Psoas muscle (tissue), 8 donors: Measurements from ENCODE around the gene RFX2. TPM values are rescaled to one million over a fixed set of nuclear protein-coding genes. Genes with fewer than 3 reads are reported as not detected.

Experiments
- ATAC-seq, 4 donors: fragments of 200-7000 bp; cut with Tn5 transposase; one replicate each; pipeline ENCODE4 v1.9.1; 2020; ENCODE audit warnings: moderate library complexity in 3 of 4, mild to moderate bottlenecking in 2 of 4
- DNase-seq, 2 donors: peaks; one replicate each; pipeline ENCODE4 v3.0.0-alpha.2; 2020
- H3K27ac ChIP-seq: fragments of 200-600 bp; one replicate; pipeline ENCODE4 v1.8.0; 2022
- H3K27me3 ChIP-seq, 3 donors: fragments of 200-600 bp in 1 of 3; one replicate each; pipeline versions ENCODE4 v1.6.1 to v1.8.0; 2013 to 2022; ENCODE audit warnings: low read length in 2 of 3, mild to moderate bottlenecking in 2 of 3, moderate library complexity in 1 of 3; ENCODE audit not compliant: insufficient read depth in 3 of 3
- H3K36me3 ChIP-seq, 2 donors: fragments of 200-600 bp in 1 of 2; one replicate each; pipeline versions ENCODE4 v1.6.1 to v1.8.0; 2013 to 2022; ENCODE audit warnings: low read depth in 1 of 2, mild to moderate bottlenecking in 1 of 2, moderate library complexity in 1 of 2; ENCODE audit not compliant: insufficient read depth in 1 of 2
- H3K4me1 ChIP-seq: fragments of 200-600 bp; one replicate; pipeline ENCODE4 v1.8.0; 2022
- H3K4me3 ChIP-seq: fragments of 200-600 bp; one replicate; pipeline ENCODE4 v1.8.0; 2022; ENCODE audit warnings: mild to moderate bottlenecking
- H3K9me3 ChIP-seq: fragments of 200-600 bp; one replicate; pipeline ENCODE4 v1.8.0; 2022
- CTCF ChIP-seq: fragments of 200-600 bp; IDR thresholded peaks from one replicate; pipeline ENCODE4 v1.8.0; 2022; ENCODE audit warnings: antibody characterized with exemption
- WGBS, 3 donors: extraction: QIAGEN DNeasy Blood & Tissue Kit; methylation state at CpG; one replicate each; pipeline versions ENCODE4 v1.1.6 to v1.1.7; 2013; 5-methylcytosine and 5-hydroxymethylcytosine counted together
- intact Hi-C, 2 donors: fragments of 100-400 bp; cut with DNase I; formaldehyde crosslinking; loops; one replicate each; pipeline versions ENCODE4 v1.11.0 to v1.14.2; 2022
- polyA plus RNA-seq, 3 donors: library from polyadenylated mRNA; stranded (reverse); fragments of 200-250 nt; gene quantifications; one replicate each; pipeline ENCODE4 v1.2.3, GENCODE V29; 2013
- total RNA-seq, 4 donors: library from RNA; stranded (reverse); fragmentation: NEBNext Ultra II Directional in 2 of 4; extraction: Animal tissue kit (Norgen Biotek cat#: 25700) in 2 of 4; gene quantifications; one replicate each; pipeline versions ENCODE4 v1.2.1 to v1.2.4, GENCODE V29; 2021 to 2023
- donor health status: healthy with polysubstance abuse.
- donor health status: DM: no; HTN: no; CAD: no; lungs with moderate emphysema.
- donor health status: Bipolar disorder and iron deficiency.
- donor health status: healthy.
- donor health status: DM: yes; HTN: yes; CAD: no.
- donor health status: DM: no; HTN: no; CAD: no.
- donor health status: DM: no; HTN: no; CAD: no.
- donor health status: DM: yes; HTN: yes; CAD: no.

The RFX2 gene
- total and polyA plus RNA-seq, 7 donors = 0.58 to 2.1 (median 1.0) TPM

GRCh38 chr19:5955636-5955935, 154.7 kb downstream of the RFX2 start:
- no peak overlapping the region for H3K4me3 ChIP-seq
- intact Hi-C loops = no loop called here
- H3K9me3 ChIP-seq = no peaks in the 10 kb centered on the region
- DNase-seq = no peak
- no peaks in the 10 kb centered on the region for H3K27me3 ChIP-seq
- peaks cover 63% of the 10 kb centered on the region for H3K4me1 ChIP-seq
- H3K27ac ChIP-seq = peak overlapping the region; percentile 64
- no peak for TF ChIP-seq CTCF
- H3K36me3 ChIP-seq = peaks cover 0 to 4% of the 10 kb centered on the region in 2 donors
- no peak for ATAC-seq
- WGBS, 3 donors = 58 to 85% (median 61%) methylated on average over 3 of the region's 3 CpGs

- Histone ChIP-seq H3K36me3 (peaks cover 0 to 4% of the 10 kb centered on the region in 2 donors), H3K27me3 (no peaks in the 10 kb centered on the region), H3K4me1 (peaks cover 61% of the 10 kb centered on the region), H3K4me3 (peak overlapping the region; percentile 8), H3K27ac (peak overlapping the region; percentile 64), H3K9me3 (no peaks in the 10 kb centered on the region)
- TF ChIP-seq CTCF = no peak
- ATAC-seq (peak; percentile 49 to 68 (median 64)), DNase-seq (no peak)
- intact Hi-C loops = no loop called here
- 45 to 56% (median 54%) methylated on average over 6 of the region's 6 CpGs for WGBS, 3 donors
Observed at GRCh38 chr19:5954293-5954692, 156.0 kb downstream of the RFX2 start.

GRCh38 chr19:5953680-5954213, 156.6 kb downstream of the RFX2 start:
- ATAC-seq = peak in 3 of 4 donors; percentile 14 to 46 (median 25)
- H3K27ac ChIP-seq = peak overlapping the region; percentile 64
- TF ChIP-seq CTCF = no peak
- WGBS, 3 donors = 38 to 61% (median 48%) methylated on average over 17 of the region's 17 CpGs
- peaks cover 60% of the 10 kb centered on the region for H3K4me1 ChIP-seq
- H3K36me3 ChIP-seq = peaks cover 0 to 4% of the 10 kb centered on the region in 2 donors
- intact Hi-C loops = no loop called here
- peak overlapping the region; percentile 8 for H3K4me3 ChIP-seq
- no peaks in the 10 kb centered on the region for H3K9me3 ChIP-seq
- H3K27me3 ChIP-seq = no peaks in the 10 kb centered on the region
- no peak for DNase-seq

- no peak overlapping the region for H3K4me3 ChIP-seq
- WGBS, 3 donors = 59 to 75% (median 66%) methylated on average over 5 of the region's 5 CpGs
- no peaks in the 10 kb centered on the region for H3K9me3 ChIP-seq
- H3K27ac ChIP-seq = peak overlapping the region; percentile 64
- H3K27me3 ChIP-seq = no peaks in the 10 kb centered on the region
- no peak for DNase-seq
- TF ChIP-seq CTCF = no peak
- no peak for ATAC-seq
- peaks cover 0 to 4% of the 10 kb centered on the region in 2 donors for H3K36me3 ChIP-seq
- intact Hi-C loops = no loop called here
- H3K4me1 ChIP-seq = peaks cover 58% of the 10 kb centered on the region
Observed at GRCh38 chr19:5953030-5953589, 157.2 kb downstream of the RFX2 start.
